HG03558 (cell line): ENCODE data around the gene RAMAC.
"Not testable (repeated sequence)": the region's sequence is repeated elsewhere in the genome, so short reads cannot be mapped to it uniquely, and the experiment has no call there.

Experiments used
- ATAC-seq: cut with Tn5 transposase; IDR thresholded peaks from one replicate; pipeline ENCODE4 v1.9.1; 2021; ENCODE audit warnings: moderate number of reproducible peaks; ENCODE audit not compliant: unreplicated experiment; ENCODE audit errors: extremely low read depth

Gene RAMAC

GRCh38 chr15:82985688-82986441, at the start of gene RAMAC:
Gene RAMAC, plus strand, starts transcription at chr15:82986210. Its CDS starts 2,809 bp downstream, at chr15:82989019.
- peak; percentile 95 for ATAC-seq

DNA sequence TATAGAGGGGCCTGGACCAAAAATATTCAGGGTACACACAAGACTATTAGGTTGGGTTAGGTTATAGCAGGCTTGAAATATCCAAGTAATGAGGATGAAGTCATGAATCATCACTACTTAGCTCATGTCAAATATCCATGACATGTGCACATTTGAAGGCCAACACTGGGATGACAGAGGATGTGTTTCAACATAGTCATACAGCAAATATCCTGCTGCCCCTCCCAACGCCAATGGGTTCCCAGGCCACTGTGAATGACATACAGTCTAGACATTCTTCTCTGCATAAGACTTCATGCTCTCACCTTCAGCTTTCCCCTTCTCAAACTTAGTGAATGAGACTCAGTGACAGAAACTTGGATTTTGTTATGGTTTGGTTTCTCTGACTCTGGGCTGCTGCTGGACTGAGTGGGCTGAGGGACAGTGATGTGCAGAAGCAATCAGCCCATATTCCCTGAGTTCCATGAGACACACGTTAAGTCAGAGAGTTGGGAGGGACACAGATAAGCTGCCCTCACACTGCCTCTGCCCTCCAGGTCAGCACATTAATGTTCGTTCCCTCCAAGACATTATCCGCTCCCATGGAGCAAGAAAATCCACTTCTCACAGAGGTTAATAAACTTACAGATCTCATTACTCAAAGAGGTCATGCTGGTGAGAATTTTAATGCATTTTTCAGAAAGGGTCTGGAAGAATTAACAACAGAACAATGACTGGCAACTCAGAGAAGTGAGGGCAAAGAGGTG, 48.9 kb upstream of the RAMAC start:
- no peak for ATAC-seq

DNA sequence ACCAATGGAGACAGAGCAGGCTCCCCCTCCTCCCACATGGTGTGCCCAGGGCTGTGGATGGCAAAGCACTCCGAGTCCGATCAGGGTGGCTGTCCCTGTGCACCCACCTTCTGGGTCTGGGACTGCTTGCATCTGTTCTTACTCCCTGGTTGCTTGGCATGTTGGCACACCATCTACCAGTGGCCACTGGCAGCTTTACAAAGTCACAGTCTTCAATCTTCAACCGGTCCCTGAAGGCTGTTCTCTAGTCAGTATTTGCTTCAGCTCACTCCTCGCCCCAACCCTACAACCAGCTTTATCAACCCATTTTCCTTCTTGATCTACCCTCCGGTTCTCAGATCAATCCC, 48.3 kb upstream of the RAMAC start:
- no peak for ATAC-seq

DNA sequence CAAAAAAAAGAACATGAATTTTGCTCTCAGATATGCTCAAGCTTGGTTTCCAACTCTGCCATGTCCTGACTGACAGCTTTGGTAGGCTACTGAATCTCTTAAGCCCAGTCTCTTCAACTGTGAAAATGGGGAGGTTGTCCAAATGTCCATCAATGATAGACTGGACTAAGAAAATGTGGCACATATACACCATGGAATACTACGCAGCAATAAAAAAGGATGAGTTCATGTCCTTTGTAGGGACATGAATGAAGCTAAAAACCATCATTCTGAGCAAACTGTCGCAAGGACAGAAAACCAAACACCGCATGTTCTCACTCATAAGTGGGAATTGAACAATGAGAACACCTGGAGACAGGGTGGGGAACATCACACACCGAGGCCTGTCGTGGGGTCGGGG, 46.3 kb upstream of the RAMAC start:
- ATAC-seq, result not testable (repeated sequence)

DNA sequence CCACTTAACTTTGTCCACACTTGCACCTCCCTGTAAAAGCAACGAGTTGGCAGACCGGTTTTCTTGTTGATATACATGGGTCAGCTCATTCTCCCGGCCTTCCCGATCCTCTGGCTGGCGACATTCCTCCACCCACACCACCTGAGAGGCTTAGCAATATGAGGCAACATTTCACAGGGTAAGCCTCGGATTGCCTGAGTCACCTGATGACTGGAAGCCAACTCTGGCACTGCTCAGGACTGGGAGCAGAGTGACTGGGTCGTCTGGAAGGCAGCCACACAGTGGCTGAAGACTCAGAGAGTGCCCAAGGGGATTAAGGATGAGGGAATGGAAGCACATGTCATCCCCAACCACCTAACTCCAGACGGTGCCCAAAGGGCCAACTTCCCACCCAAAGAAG, 43.3 kb upstream of the RAMAC start:
- no peak for ATAC-seq

GRCh38 chr15:82943176-82943575, 42.8 kb upstream of the RAMAC start:
- no peak for ATAC-seq

GRCh38 chr15:82944056-82944455, 42.0 kb upstream of the RAMAC start:
- ATAC-seq, result no peak

GRCh38 chr15:82944821-82945220, 41.2 kb upstream of the RAMAC start:
- ATAC-seq, result no peak

- ATAC-seq, result no peak
These were observed 40.7 kb upstream of the RAMAC start for GRCh38 chr15:82945326-82945725.

DNA sequence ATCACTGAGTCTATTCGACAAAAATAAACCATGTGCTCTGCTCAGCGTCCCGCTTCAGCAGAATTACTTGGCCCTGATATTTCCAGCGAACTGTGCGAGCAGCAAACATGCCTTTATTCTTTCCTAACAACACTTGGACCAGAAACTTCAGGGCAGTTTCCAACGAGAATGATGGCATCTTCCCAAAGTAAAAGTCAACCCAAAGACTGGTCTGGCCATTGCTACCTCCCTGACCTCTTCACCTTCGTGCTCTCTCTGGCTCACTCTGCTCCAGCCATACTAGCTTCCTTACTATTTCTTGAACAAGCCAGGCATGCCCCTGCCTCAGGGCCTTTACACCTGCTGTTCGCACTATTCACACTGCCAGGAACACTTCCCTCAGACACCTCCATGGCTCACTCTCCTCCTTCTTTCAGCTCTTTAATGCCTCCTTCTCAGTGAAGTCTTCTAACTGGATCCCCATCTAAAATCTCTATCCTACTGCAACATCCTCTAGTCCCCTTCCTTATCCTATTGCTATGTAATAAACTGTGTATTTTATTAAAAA, 39.8 kb upstream of the RAMAC start:
- ATAC-seq, result no peak

DNA sequence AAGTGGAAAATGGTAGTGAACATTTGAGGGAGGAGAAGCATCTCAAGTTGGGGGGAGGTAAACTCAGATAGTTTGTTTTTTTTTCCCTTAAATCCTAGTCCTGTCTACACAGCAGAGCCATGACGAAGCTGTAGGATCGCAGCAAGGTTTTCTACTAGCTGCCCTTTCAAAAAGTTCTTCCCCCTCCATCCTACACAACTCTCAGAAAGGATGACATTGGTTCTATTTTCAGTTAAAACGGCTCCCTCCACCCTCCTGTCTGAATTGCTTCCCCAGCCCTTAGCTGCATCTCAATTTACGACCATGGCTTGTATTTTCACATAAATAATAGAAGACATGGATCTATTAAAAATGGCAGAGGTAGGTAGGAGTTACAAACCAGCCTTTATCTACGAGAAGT, 35.7 kb upstream of the RAMAC start:
- ATAC-seq, result no peak

DNA sequence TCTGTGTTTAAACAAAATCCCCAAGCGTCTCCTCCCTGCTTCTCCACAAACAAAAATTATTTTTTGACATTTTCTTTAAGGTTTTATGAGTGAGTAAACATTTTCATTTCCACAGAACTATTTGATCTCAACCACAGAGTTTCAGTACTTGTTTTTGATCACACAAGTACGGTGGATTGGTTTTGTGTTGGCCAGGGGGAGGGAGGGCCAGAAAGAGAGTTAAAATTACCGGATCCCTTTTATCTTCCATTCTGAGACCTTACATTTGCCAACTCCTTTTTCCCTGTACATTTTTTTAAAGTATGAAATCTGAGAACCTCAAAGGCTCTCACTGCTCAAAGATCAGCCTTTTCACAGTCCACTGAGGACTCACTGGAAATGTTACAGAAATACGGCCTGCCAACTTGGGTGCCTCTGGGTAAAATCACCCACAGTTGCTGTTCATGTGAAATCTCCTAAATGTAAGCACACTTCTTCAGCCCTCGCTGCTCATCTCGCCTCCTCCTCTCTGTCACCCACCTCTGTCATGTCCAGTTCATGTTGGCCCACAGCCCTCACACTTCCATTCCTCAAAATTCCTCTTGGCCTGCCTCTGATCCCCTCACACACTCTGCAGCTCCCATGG, 35.2 kb upstream of the RAMAC start:
- ATAC-seq, result no peak

GRCh38 chr15:82951472-82952157, 34.4 kb upstream of the RAMAC start:
- ATAC-seq, result no peak

- ATAC-seq, result no peak
These were observed 33.6 kb upstream of the RAMAC start, which contains the start of gene HOMER2 for GRCh38 chr15:82952158-82953081. Gene HOMER2, minus strand, starts transcription at chr15:82952720. Its CDS starts 185 bp downstream, at chr15:82952535.

DNA sequence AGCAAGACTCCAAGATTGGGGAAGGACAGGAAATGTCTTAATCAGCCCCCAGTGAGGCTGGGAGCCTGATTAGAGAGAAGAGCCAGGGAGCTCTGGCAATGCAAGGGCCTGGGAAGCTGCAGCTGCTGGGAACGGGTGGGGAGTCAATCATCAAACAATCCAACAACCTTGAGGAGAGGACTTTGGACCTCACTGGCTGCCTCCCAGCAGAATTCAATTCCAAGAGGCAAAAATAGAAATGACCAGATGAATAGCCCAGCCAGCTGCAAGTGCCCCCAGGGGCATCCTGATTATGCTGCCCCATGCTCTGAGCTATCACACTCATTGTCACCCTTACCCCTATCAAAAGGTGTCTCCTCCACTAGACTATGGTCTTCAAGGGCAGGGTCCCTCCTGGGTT, 27.4 kb upstream of the RAMAC start:
- no peak for ATAC-seq

- ATAC-seq, result no peak
These were observed 26.6 kb upstream of the RAMAC start for GRCh38 chr15:82959423-82959822.

- ATAC-seq, result no peak
These were observed 25.2 kb upstream of the RAMAC start for GRCh38 chr15:82960766-82961165.

DNA sequence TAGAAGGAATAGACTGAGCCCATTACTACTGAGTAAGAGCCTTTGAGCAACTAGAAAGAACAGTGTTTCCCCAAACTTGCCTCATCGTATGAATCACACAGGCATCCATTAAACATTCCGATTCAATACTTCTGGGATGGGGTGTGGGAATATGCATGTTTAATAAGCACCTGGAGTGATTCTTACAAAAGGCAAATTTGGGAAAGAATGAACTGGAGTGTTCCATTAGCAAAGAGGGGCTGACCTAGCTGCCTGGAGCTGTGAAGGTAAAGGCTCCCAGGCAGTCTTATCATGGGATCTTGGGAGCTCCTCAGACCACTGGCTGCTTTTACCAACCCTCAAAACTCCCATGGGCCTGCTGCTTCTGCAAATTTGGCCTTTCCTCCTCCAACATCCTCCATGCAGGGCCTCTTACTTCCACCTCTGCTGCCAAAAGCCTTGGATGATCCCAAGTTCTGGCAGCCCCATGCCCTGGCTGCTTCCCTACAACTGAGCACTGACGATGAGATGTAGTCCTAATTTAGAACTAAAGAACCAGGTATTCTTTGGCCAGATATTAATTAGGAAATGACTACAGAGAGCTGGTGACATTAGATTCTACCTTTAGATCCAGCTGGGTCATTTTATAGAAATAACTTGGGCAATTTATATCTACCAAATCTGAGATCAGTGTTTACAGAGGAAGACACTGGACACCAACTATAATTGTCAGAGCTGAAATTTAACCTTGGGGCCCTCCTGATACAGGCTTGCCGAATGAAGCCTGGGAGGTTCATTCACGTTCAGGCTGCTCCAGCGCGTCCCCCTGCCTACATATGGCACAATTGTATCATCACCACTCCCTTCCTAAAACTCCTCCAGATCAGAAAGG, 22.3 kb upstream of the RAMAC start:
- no peak for ATAC-seq
